Parathyroid adenoma (tissue), 2 donors: ENCODE measurements around the gene ARHGAP45.

Source experiments
- H2AFZ ChIP-seq: fragments of 300-600 bp; sonication (generic); one replicate; pipeline ENCODE4 v1.7.0; 2017; ENCODE audit warnings: antibody characterized with exemption, mild to moderate bottlenecking
- H3K27ac ChIP-seq: fragments of 300-600 bp; sonication (generic); one replicate; pipeline ENCODE4 v1.7.0; 2017
- H3K27me3 ChIP-seq: fragments of 300-600 bp; sonication (generic); one replicate; pipeline ENCODE4 v1.7.0; 2017; ENCODE audit warnings: low read length; ENCODE audit not compliant: control insufficient read depth, insufficient read depth
- H3K36me3 ChIP-seq: fragments of 300-600 bp; sonication (generic); one replicate; pipeline ENCODE4 v1.7.0; 2017; ENCODE audit warnings: low read length; ENCODE audit not compliant: control insufficient read depth, insufficient read depth
- H3K4me1 ChIP-seq: fragments of 300-600 bp; sonication (generic); one replicate; pipeline ENCODE4 v1.7.0; 2017; ENCODE audit warnings: control low read depth
- H3K4me2 ChIP-seq: fragments of 300-600 bp; sonication (generic); one replicate; pipeline ENCODE4 v1.7.0; 2017; ENCODE audit warnings: low read length
- H3K4me3 ChIP-seq: fragments of 300-600 bp; sonication (generic); one replicate; pipeline ENCODE4 v1.7.0; 2017; ENCODE audit warnings: low read depth, low read length
- H3K79me2 ChIP-seq: fragments of 300-600 bp; sonication (generic); one replicate; pipeline ENCODE4 v1.7.0; 2017; ENCODE audit warnings: control low read depth
- H3K9ac ChIP-seq: fragments of 300-600 bp; sonication (generic); one replicate; pipeline ENCODE4 v1.7.0; 2017; ENCODE audit warnings: mild to moderate bottlenecking
- H3K9me3 ChIP-seq: fragments of 300-600 bp; sonication (generic); one replicate; pipeline ENCODE4 v1.7.0; 2017; ENCODE audit warnings: low read length; ENCODE audit not compliant: control insufficient read depth
- CTCF ChIP-seq: fragments of 300-600 bp; sonication (generic); IDR thresholded peaks from one replicate; pipeline ENCODE4 v1.7.0; 2017; ENCODE audit warnings: antibody characterized with exemption, mild to moderate bottlenecking
- donor health status: primary hyperparathyroidism.

Gene ARHGAP45

GRCh38 chr19:1052349-1052975 lies 14.5 kb upstream of the ARHGAP45 start:
- no peak overlapping the region for H3K9ac ChIP-seq
- H3K9me3 ChIP-seq = no peaks in the 10 kb centered on the region
- no peaks in the 10 kb centered on the region for H3K27me3 ChIP-seq
- no peak overlapping the region for H3K4me3 ChIP-seq
- no peak overlapping the region for H3K27ac ChIP-seq
- no peaks in the 10 kb centered on the region for H3K4me1 ChIP-seq
- no peak overlapping the region for H2AFZ ChIP-seq
- no peaks in the 10 kb centered on the region for H3K79me2 ChIP-seq
- H3K36me3 ChIP-seq = no peaks in the 10 kb centered on the region
- TF ChIP-seq CTCF = no peak
- no peak overlapping the region for H3K4me2 ChIP-seq

GRCh38 chr19:1053176-1054101 lies 13.5 kb upstream of the ARHGAP45 start:
- H3K36me3 ChIP-seq = no peaks in the 10 kb centered on the region
- H3K27ac ChIP-seq = no peak overlapping the region
- no peak for TF ChIP-seq CTCF

GRCh38 chr19:1054102-1055027 lies 12.6 kb upstream of the ARHGAP45 start:
- no peak overlapping the region for H3K9ac ChIP-seq
- no peaks in the 10 kb centered on the region for H3K9me3 ChIP-seq
- no peak overlapping the region for H3K4me2 ChIP-seq
- TF ChIP-seq CTCF = no peak
- no peaks in the 10 kb centered on the region for H3K27me3 ChIP-seq
- no peaks in the 10 kb centered on the region for H3K79me2 ChIP-seq
- H3K36me3 ChIP-seq = no peaks in the 10 kb centered on the region
- H3K27ac ChIP-seq = no peak overlapping the region
- no peaks in the 10 kb centered on the region for H3K4me1 ChIP-seq
- no peak overlapping the region for H2AFZ ChIP-seq
- H3K4me3 ChIP-seq = no peak overlapping the region

More at GRCh38 chr19:1053176-1054101, 13.5 kb upstream of the ARHGAP45 start:
- no peaks in the 10 kb centered on the region for H3K4me1 ChIP-seq
- no peak overlapping the region for H3K9ac ChIP-seq
- H3K9me3 ChIP-seq = no peaks in the 10 kb centered on the region
- H3K4me3 ChIP-seq = no peak overlapping the region
- no peaks in the 10 kb centered on the region for H3K27me3 ChIP-seq
- no peaks in the 10 kb centered on the region for H3K79me2 ChIP-seq
- no peak overlapping the region for H2AFZ ChIP-seq
- no peak overlapping the region for H3K4me2 ChIP-seq

GRCh38 chr19:1055028-1055425 lies 11.9 kb upstream of the ARHGAP45 start:
- H3K9me3 ChIP-seq = no peaks in the 10 kb centered on the region
- no peak overlapping the region for H3K4me3 ChIP-seq
- H3K9ac ChIP-seq = no peak overlapping the region
- H3K4me2 ChIP-seq = no peak overlapping the region
- H3K27me3 ChIP-seq = no peaks in the 10 kb centered on the region
- no peak overlapping the region for H3K27ac ChIP-seq
- H3K36me3 ChIP-seq = no peaks in the 10 kb centered on the region
- TF ChIP-seq CTCF = no peak
- no peaks in the 10 kb centered on the region for H3K4me1 ChIP-seq
- H3K79me2 ChIP-seq = no peaks in the 10 kb centered on the region
- no peak overlapping the region for H2AFZ ChIP-seq
